CD8-positive, alpha-beta memory T cell (primary cell): ENCODE data around the gene KRT35. TPM values are rescaled to one million over a fixed set of nuclear protein-coding genes. Genes with fewer than 3 reads are reported as not detected.

Experiments used
- CTCF ChIA-PET: fragments of 350-600 bp; sonication (Branson Sonifier 250); formaldehyde crosslinking; loops from one replicate; lab custom pipeline; 2021; ENCODE audit warnings: antibody characterized with exemption; lab: Charles Lee
- POLR2A ChIA-PET: fragments of 350-600 bp; sonication (Branson Sonifier 250); formaldehyde crosslinking; loops from one replicate; lab custom pipeline; 2021; ENCODE audit warnings: antibody characterized with exemption; lab: Charles Lee
- DNase-seq, 5 donors: peaks; one replicate each; pipeline versions ENCODE4 v3.0.0 to v3.0.0-alpha.2; 2020 to 2022; ENCODE audit warnings: mixed read lengths in 1 of 5
- H3K27ac ChIP-seq: one replicate; pipeline ENCODE4 v1.7.0; 2013; ENCODE audit warnings: low read depth, mild to moderate bottlenecking, low read length, moderate library complexity
- H3K27me3 ChIP-seq: 2 replicates; pipeline ENCODE4 v1.7.0; 2013; ENCODE audit warnings: low read length, mild to moderate bottlenecking; ENCODE audit not compliant: insufficient read depth, poor library complexity, severe bottlenecking
- H3K36me3 ChIP-seq: 2 replicates; pipeline ENCODE4 v1.7.0; 2013; ENCODE audit warnings: mild to moderate bottlenecking, low read length, moderate library complexity; ENCODE audit not compliant: insufficient read depth
- H3K4me1 ChIP-seq: 2 replicates; pipeline ENCODE4 v1.7.0; 2013; ENCODE audit warnings: mild to moderate bottlenecking, low read length, moderate library complexity; ENCODE audit not compliant: insufficient read depth
- H3K4me3 ChIP-seq: 2 replicates; pipeline ENCODE4 v1.7.0; 2013; ENCODE audit warnings: mild to moderate bottlenecking, low read length
- H3K9me3 ChIP-seq: 2 replicates; pipeline ENCODE4 v1.7.0; 2013; ENCODE audit warnings: mild to moderate bottlenecking, low read length
- H3K27ac Mint-ChIP-seq, 8 donors: one replicate each; pipeline ENCODE4 v1.8.0; 2020 to 2021; ENCODE audit warnings: mixed read lengths in 8 of 8, mild to moderate bottlenecking in 6 of 8, inconsistent platforms in 3 of 8, moderate library complexity in 3 of 8
- H3K27me3 Mint-ChIP-seq, 2 donors: one replicate each; pipeline ENCODE4 v1.8.0; 2020 to 2021; ENCODE audit warnings: mixed read lengths in 2 of 2, mild to moderate bottlenecking in 1 of 2, moderate library complexity in 1 of 2
- H3K36me3 Mint-ChIP-seq, 3 donors: one replicate each; pipeline ENCODE4 v1.8.0; 2020 to 2021; ENCODE audit warnings: mixed read lengths in 3 of 3, inconsistent platforms in 1 of 3, mild to moderate bottlenecking in 1 of 3
- H3K4me1 Mint-ChIP-seq, 3 donors: one replicate each; pipeline ENCODE4 v1.8.0; 2020 to 2021; ENCODE audit warnings: mixed read lengths in 3 of 3, inconsistent platforms in 1 of 3, mild to moderate bottlenecking in 1 of 3
- H3K4me3 Mint-ChIP-seq, 7 donors: one replicate each; pipeline ENCODE4 v1.8.0; 2020 to 2021; ENCODE audit warnings: mixed read lengths in 7 of 7, mild to moderate bottlenecking in 6 of 7, moderate library complexity in 4 of 7, inconsistent platforms in 2 of 7
- H3K9me3 Mint-ChIP-seq, 5 donors: one replicate each; pipeline ENCODE4 v1.8.0; 2020 to 2022; ENCODE audit warnings: mixed read lengths in 5 of 5, mild to moderate bottlenecking in 3 of 5, moderate library complexity in 2 of 5, inconsistent platforms in 1 of 5
- polyA plus RNA-seq: library from polyadenylated mRNA; unstranded; fragments of 300-500 nt; fragmentation: Illumina TruSeq; gene quantifications from one replicate; pipeline ENCODE4 v1.2.3, GENCODE V29; 2021
- total RNA-seq, 2 experiments: library from RNA; stranded (reverse); gene quantifications; one replicate each; pipeline ENCODE4 v1.2.3, GENCODE V29; 2021

The KRT35 gene
- total and polyA plus RNA-seq, 3 experiments from 2014 or later, result not detected

DNA sequence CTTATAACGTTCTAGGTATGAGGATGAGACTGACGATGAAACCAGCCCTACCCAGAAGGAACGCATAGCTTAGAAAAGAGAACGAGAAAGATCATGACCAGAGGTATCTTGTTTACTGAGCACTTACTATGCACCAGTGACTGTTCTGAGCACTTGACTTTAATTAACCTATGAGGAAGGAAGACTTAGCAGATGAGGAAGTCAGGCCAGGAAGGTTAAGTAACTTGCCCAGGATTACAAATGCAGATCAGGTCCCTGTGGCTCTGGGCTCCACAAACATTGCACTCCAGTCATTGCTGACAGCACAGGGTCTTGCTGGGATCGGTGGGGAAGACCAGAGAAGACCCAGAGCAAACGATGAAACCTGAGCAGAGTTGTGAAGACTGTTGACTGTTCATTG is 17.3 kb upstream of the KRT35 start:
- Histone ChIP-seq H3K9me3 (no peaks in the 10 kb centered on the region), H3K27ac (no peak overlapping the region), H3K27me3 (no peaks in the 10 kb centered on the region), H3K4me1 (peaks cover 9% of the 10 kb centered on the region), H3K4me3 (no peak overlapping the region), H3K36me3 (no peaks in the 10 kb centered on the region)
- Mint-ChIP-seq H3K27ac (peak overlapping the region in 1 of 8 donors; percentile 68), H3K4me3 (no peak overlapping the region), H3K4me1 (peaks cover 5 to 9% (median 8%) of the 10 kb centered on the region in 3 donors), H3K36me3 (no peaks in the 10 kb centered on the region), H3K27me3 (peaks cover 10 to 30% of the 10 kb centered on the region in 2 donors), H3K9me3 (no peaks in the 10 kb centered on the region)
- ChIA-PET POLR2A (no interaction called here), CTCF (interaction anchor here (0.9 to 2.1 kb wide), 2 partner anchors 15 to 51 kb away, joined by 3 to 7 read pairs; no protein-coding TSS in a partner anchor)
- no peak for DNase-seq

DNA sequence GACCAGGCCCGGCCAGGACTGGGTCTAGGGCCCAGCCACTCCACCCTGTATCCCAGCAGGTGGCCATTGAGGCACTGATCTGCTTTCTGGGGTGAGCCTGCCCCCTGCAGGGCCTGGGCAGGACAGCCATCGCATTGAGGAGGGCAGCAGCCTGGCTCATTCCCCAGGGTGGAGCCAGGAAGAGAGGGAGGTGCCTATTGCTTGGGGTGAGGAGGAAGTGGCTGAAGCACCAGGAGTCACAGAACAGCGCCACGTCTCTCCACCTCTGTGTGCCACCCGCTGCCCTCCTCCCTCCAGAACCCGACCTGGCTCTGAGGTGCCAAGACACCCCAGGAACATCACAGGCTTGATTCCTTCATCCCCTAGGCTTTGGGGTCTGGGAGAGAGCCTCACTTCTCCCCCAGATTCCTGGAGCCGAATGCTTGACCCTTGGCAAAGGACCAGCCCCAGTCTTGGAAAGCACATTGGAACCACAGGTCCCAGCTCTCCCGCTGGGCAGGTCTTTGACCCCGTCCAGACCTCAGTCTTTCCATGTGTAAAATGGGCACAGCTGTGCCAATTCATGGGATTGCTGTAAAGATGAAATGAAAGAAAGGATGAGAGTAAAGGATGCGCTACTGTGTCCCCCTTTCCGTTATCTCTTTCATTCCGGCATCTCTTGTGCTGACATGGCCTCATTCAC is 16.0 kb upstream of the KRT35 start:
- Histone ChIP-seq H3K27ac (no peak overlapping the region), H3K36me3 (no peaks in the 10 kb centered on the region), H3K4me1 (peaks cover 9% of the 10 kb centered on the region), H3K4me3 (no peak overlapping the region), H3K27me3 (no peaks in the 10 kb centered on the region), H3K9me3 (no peaks in the 10 kb centered on the region)
- ChIA-PET CTCF (interaction anchor here (0.9 to 2.2 kb wide), 5 partner anchors 52 to 175 kb away, joined by 3 to 7 read pairs (median 5); no protein-coding TSS in a partner anchor), POLR2A (no interaction called here)
- peak; percentile 13 to 56 (median 30) for DNase-seq
- no peak overlapping the region for H3K4me3 Mint-ChIP-seq
- H3K27ac Mint-ChIP-seq, result peak overlapping the region in 2 of 8 donors; percentile 22 to 38
- H3K36me3 Mint-ChIP-seq, result no peaks in the 10 kb centered on the region
- peaks cover 10 to 24% of the 10 kb centered on the region in 2 donors for H3K27me3 Mint-ChIP-seq
- H3K9me3 Mint-ChIP-seq, result no peaks in the 10 kb centered on the region
- peaks cover 5 to 9% (median 8%) of the 10 kb centered on the region in 3 donors for H3K4me1 Mint-ChIP-seq

DNA sequence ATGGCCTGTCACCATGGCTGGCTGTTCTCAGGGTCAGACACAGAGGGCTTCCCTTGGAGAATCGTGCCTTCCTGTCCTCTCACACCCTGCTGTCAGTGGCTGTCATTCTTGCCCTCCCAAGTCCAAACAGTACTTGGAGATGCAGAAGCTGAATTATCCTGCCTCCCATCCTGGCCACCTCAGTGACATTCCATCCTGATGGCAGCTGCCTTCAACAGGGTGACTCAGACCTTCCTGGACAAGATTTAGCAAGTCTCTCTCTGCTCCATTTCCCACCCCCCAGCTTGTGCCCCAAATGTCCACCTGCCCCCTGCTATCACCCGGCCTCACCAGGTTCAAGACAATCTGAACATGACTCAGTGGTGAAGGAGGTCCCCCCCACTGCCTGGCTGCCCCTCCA is 13.6 kb upstream of the KRT35 start:
- peaks cover under 1 to 12% of the 10 kb centered on the region in 2 donors for H3K27me3 Mint-ChIP-seq
- CTCF ChIA-PET, result interaction anchor here (2.2 kb wide), 1 partner anchor 55 kb away, joined by 7 read pairs; no protein-coding TSS in a partner anchor
- H3K4me1 Mint-ChIP-seq, result peaks cover 13 to 19% (median 17%) of the 10 kb centered on the region in 3 donors
- Histone ChIP-seq H3K27ac (no peak overlapping the region), H3K27me3 (no peaks in the 10 kb centered on the region), H3K36me3 (no peaks in the 10 kb centered on the region), H3K4me1 (peaks cover 9% of the 10 kb centered on the region), H3K4me3 (no peak overlapping the region), H3K9me3 (no peaks in the 10 kb centered on the region)
- POLR2A ChIA-PET, result no interaction called here
- no peaks in the 10 kb centered on the region for H3K9me3 Mint-ChIP-seq
- DNase-seq, result no peak
- no peaks in the 10 kb centered on the region for H3K36me3 Mint-ChIP-seq
- peak overlapping the region in 1 of 8 donors; percentile 17 for H3K27ac Mint-ChIP-seq
- no peak overlapping the region for H3K4me3 Mint-ChIP-seq

DNA sequence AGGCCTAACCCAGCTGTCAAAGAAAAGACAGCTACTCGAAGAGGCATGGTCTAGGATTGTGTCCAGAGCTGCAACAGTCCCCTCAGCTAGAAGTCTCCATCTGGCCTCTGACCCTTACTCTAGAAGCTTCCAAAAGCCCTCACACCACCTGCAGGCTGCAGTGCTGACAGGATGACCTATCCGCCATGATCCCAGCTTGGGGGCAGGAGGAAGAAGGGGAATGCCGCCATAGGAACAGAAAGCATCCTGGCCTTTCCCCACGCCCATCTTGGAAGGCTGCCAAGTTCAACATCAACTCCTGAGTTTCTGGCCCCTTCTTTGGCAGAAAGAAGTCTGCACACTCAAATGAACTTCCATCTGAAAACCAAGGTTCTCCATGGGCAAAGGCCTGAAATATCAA is 11.8 kb upstream of the KRT35 start:
- peaks cover 13 to 19% (median 17%) of the 10 kb centered on the region in 3 donors for H3K4me1 Mint-ChIP-seq
- Histone ChIP-seq H3K36me3 (no peaks in the 10 kb centered on the region), H3K27me3 (no peaks in the 10 kb centered on the region), H3K4me1 (peaks cover 9% of the 10 kb centered on the region), H3K4me3 (no peak overlapping the region), H3K9me3 (no peaks in the 10 kb centered on the region), H3K27ac (no peak overlapping the region)
- DNase-seq, result no peak
- H3K9me3 Mint-ChIP-seq, result no peaks in the 10 kb centered on the region
- ChIA-PET POLR2A (no interaction called here), CTCF (no interaction called here)
- peaks cover 0 to 3% of the 10 kb centered on the region in 2 donors for H3K27me3 Mint-ChIP-seq
- peak overlapping the region in 1 of 8 donors; percentile 43 for H3K27ac Mint-ChIP-seq
- no peak overlapping the region for H3K4me3 Mint-ChIP-seq
- H3K36me3 Mint-ChIP-seq, result no peaks in the 10 kb centered on the region

DNA sequence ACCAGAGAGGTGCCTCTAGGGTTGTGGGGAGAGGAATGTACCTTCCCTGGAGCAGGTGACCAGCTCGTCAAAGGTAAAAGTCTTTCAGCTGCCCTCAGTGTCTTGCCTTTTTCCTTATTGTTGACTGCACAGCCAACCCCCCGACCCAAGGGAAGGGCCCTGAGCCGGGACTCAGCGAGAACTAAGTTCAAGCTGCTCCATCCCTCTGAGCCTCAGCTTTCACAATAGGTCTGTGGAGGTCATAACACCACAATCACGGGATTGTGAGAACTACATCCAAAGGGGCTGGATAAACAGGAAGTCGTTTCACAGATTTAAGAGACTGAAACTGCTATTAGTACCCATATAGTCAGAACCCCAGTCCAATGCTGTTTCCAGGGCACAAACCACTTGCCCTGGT is 11.4 kb upstream of the KRT35 start:
- no peaks in the 10 kb centered on the region for H3K9me3 Mint-ChIP-seq
- H3K36me3 ChIP-seq, result no peaks in the 10 kb centered on the region
- H3K27ac Mint-ChIP-seq, result peak overlapping the region in 1 of 8 donors; percentile 40
- no peak overlapping the region for H3K4me3 ChIP-seq
- ChIA-PET POLR2A (no interaction called here), CTCF (interaction anchor here (1.2 kb wide), 1 partner anchor 169 kb away, joined by 4 read pairs; no protein-coding TSS in a partner anchor)
- H3K27me3 Mint-ChIP-seq, result peaks cover 0 to 3% of the 10 kb centered on the region in 2 donors
- H3K9me3 ChIP-seq, result no peaks in the 10 kb centered on the region
- H3K4me1 ChIP-seq, result peaks cover 9% of the 10 kb centered on the region
- no peak overlapping the region for H3K4me3 Mint-ChIP-seq
- no peaks in the 10 kb centered on the region for H3K36me3 Mint-ChIP-seq
- H3K27me3 ChIP-seq, result no peaks in the 10 kb centered on the region
- H3K4me1 Mint-ChIP-seq, result peaks cover 13 to 19% (median 17%) of the 10 kb centered on the region in 3 donors
- no peak overlapping the region for H3K27ac ChIP-seq
- no peak for DNase-seq

- Mint-ChIP-seq H3K4me3 (peak overlapping the region in 1 of 7 donors; percentile 41), H3K9me3 (no peaks in the 10 kb centered on the region), H3K27me3 (peaks cover 1 to 6% of the 10 kb centered on the region in 2 donors), H3K27ac (peak overlapping the region in 1 of 8 donors; percentile 11), H3K36me3 (no peaks in the 10 kb centered on the region), H3K4me1 (peaks cover 8 to 11% (median 9%) of the 10 kb centered on the region in 3 donors)
- no peak overlapping the region for H3K27ac ChIP-seq
- no peak for DNase-seq
- no peak overlapping the region for H3K4me3 ChIP-seq
- H3K9me3 ChIP-seq, result no peaks in the 10 kb centered on the region
- no peaks in the 10 kb centered on the region for H3K36me3 ChIP-seq
- H3K4me1 ChIP-seq, result peaks cover under 1% of the 10 kb centered on the region
- ChIA-PET CTCF (interaction anchor here (1.2 kb wide), 1 partner anchor 168 kb away, joined by 4 read pairs; no protein-coding TSS in a partner anchor), POLR2A (no interaction called here)
- H3K27me3 ChIP-seq, result no peaks in the 10 kb centered on the region
These were observed 10.5 kb upstream of the KRT35 start for GRCh38 chr17:41491476-41491875.

GRCh38 chr17:41490000-41490990 is 9.3 kb upstream of the KRT35 start:
- Histone ChIP-seq H3K27ac (no peak overlapping the region), H3K36me3 (no peaks in the 10 kb centered on the region), H3K4me3 (no peak overlapping the region), H3K27me3 (no peaks in the 10 kb centered on the region), H3K9me3 (no peaks in the 10 kb centered on the region), H3K4me1 (no peaks in the 10 kb centered on the region)
- Mint-ChIP-seq H3K4me3 (peak overlapping the region in 1 of 7 donors; percentile 20), H3K27me3 (peaks cover 3 to 7% of the 10 kb centered on the region in 2 donors), H3K36me3 (no peaks in the 10 kb centered on the region), H3K4me1 (peaks cover 8 to 11% (median 9%) of the 10 kb centered on the region in 3 donors), H3K27ac (peak overlapping the region in 4 of 8 donors; percentile 38 to 67 (median 50)), H3K9me3 (no peaks in the 10 kb centered on the region)
- no peak for DNase-seq
- POLR2A ChIA-PET, result no interaction called here
- CTCF ChIA-PET, result no interaction called here
